DOHH2 (cell line): ENCODE measurements around the gene GPATCH4.

Source experiments
- CTCF ChIP-seq: fragments of 200-600 bp; sonication (generic); IDR thresholded peaks from one replicate; pipeline ENCODE4 v1.5.1; 2014; ENCODE audit warnings: antibody characterized with exemption, mild to moderate bottlenecking, low read depth, low read length; ENCODE audit not compliant: poor library complexity, severe bottlenecking
- EZH2phosphoT487 ChIP-seq: fragments of 200-600 bp; sonication (generic); IDR thresholded peaks from 2 replicates; pipeline ENCODE4 v1.6.1; 2017; ENCODE audit warnings: borderline replicate concordance, mild to moderate bottlenecking, antibody characterized with exemption, low read length, moderate library complexity, mixed read lengths

- no peak for TF ChIP-seq CTCF
- TF ChIP-seq EZH2phosphoT487: no peak
These were observed 31.1 kb upstream of the GPATCH4 start for GRCh38 chr1:156632355-156632754.
